ENCODE results near the gene TTLL10. TPM values are rescaled to one million over a fixed set of nuclear protein-coding genes. Genes with fewer than 3 reads are reported as not detected.

Gene TTLL10
- total RNA-seq, 1 experiment from 2014 or later: 0.68 TPM

- Histone ChIP-seq H2BK20ac (ENCODE audit: low read depth, low read length, poor library complexity, severe bottlenecking) (no peak overlapping the region), H3K4me2 (ENCODE audit: insufficient read depth, insufficient read length, low read length) (no peak overlapping the region), H2AFZ (ENCODE audit: low read length) (no peak overlapping the region), H3K27ac (ENCODE audit: insufficient read length, low read depth, low read length) (no peak overlapping the region), H3K56ac (ENCODE audit: insufficient read length, low read depth, low read length) (no peak overlapping the region), H4K8ac (replicated peaks; ENCODE audit: insufficient read length, low read depth, low read length) (no peak overlapping the region), H2BK15ac (ENCODE audit: low read depth, low read length) (no peak overlapping the region), H3K18ac (ENCODE audit: insufficient read length, low read depth, low read length) (no peak overlapping the region), H3K79me2 (ENCODE audit: insufficient read depth, low read length) (no peaks in the 10 kb centered on the region), H2BK12ac (ENCODE audit: insufficient read length, low read depth, low read length) (no peak overlapping the region), H3K4ac (ENCODE audit: low read depth, low read length) (no peak overlapping the region), H3K9me3 (ENCODE audit: control insufficient read depth, low read depth, low read length) (no peaks in the 10 kb centered on the region), H4K91ac (ENCODE audit: insufficient read length, low read depth, low read length) (no peak overlapping the region), H4K5ac (ENCODE audit: insufficient read length, low read depth, low read length) (no peak overlapping the region), H3K79me1 (ENCODE audit: insufficient read depth, low read depth, low read length, poor library complexity, severe bottlenecking) (no peaks in the 10 kb centered on the region), H3K9ac (ENCODE audit: extremely low read depth, insufficient read length, low read length) (no peak overlapping the region), H3K23me2 (ENCODE audit: insufficient read length, low read depth, low read length, poor library complexity, severe bottlenecking) (peaks cover 3% of the 10 kb centered on the region), H3K14ac (ENCODE audit: insufficient read depth, low read length) (peak overlapping the region; percentile 60; the same call in 1 of the 2 replicates), H2AK5ac (ENCODE audit: insufficient read length, low read length) (no peak overlapping the region), H3T11ph (ENCODE audit: low read length) (no peak overlapping the region), H3K4me1 (ENCODE audit: insufficient read depth, low read length) (no peaks in the 10 kb centered on the region; the same call in 1 of the 2 replicates), H2BK5ac (ENCODE audit: insufficient read length, low read length) (no peak overlapping the region), H3K27me3 (ENCODE audit: insufficient read depth, low read length) (no peaks in the 10 kb centered on the region), H2BK120ac (ENCODE audit: low read depth, low read length, poor library complexity, severe bottlenecking) (no peak overlapping the region), H4K20me1 (ENCODE audit: control insufficient read depth, insufficient read depth, insufficient read length) (no peaks in the 10 kb centered on the region), H3K23ac (ENCODE audit: insufficient read length, low read depth, low read length) (no peak overlapping the region)
- no CpG with 5 or more reads among the region's 12 CpGs for whole genome bisulfite sequencing (ENCODE audit: extremely low coverage, insufficient read length, low lambda C conversion rate)
- no peaks in the 10 kb centered on the region for H3K9me3 Mint-ChIP-seq
- H3K27me3 Mint-ChIP-seq (ENCODE audit: low read depth): peaks cover 3% of the 10 kb centered on the region
- no peak overlapping the region for H3K27ac Mint-ChIP-seq
- H3K4me1 Mint-ChIP-seq: peaks cover 18 to 33% of the 10 kb centered on the region in 2 experiments
- H3K36me3 Mint-ChIP-seq (ENCODE audit: insufficient read depth in 1 of 3, low read depth in 3 of 3): peaks cover 0 to 9% (median 0%) of the 10 kb centered on the region in 3 experiments; a peak in 3 of 7 replicates
- H3K4me3 Mint-ChIP-seq: peak overlapping the region in 1 of 2 experiments; percentile 48; a peak in 2 of 5 replicates
- DNase-seq: no peak
- TF ChIP-seq, protein P1, sequence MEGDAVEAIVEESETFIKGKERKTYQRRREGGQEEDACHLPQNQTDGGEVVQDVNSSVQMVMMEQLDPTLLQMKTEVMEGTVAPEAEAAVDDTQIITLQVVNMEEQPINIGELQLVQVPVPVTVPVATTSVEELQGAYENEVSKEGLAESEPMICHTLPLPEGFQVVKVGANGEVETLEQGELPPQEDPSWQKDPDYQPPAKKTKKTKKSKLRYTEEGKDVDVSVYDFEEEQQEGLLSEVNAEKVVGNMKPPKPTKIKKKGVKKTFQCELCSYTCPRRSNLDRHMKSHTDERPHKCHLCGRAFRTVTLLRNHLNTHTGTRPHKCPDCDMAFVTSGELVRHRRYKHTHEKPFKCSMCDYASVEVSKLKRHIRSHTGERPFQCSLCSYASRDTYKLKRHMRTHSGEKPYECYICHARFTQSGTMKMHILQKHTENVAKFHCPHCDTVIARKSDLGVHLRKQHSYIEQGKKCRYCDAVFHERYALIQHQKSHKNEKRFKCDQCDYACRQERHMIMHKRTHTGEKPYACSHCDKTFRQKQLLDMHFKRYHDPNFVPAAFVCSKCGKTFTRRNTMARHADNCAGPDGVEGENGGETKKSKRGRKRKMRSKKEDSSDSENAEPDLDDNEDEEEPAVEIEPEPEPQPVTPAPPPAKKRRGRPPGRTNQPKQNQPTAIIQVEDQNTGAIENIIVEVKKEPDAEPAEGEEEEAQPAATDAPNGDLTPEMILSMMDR (conservative IDR thresholded peaks at IDR 0.05): no peak
Observed at GRCh38 chr1:1165485-1165884, 8.2 kb upstream of the TTLL10 start.

Data from H9 (cell line).